Activated CD4-positive, alpha-beta memory T cell treated with anti-CD3 and anti-CD28 coated beads for 36 hours (primary cell): ENCODE data around the gene TNFRSF13B. TPM values are rescaled to one million over a fixed set of nuclear protein-coding genes. Genes with fewer than 3 reads are reported as not detected.
"Not testable (repeated sequence)": the region's sequence is repeated elsewhere in the genome, so short reads cannot be mapped to it uniquely, and the experiment has no call there.

Experiments used
- CTCF ChIA-PET: fragments of 350-600 bp; sonication (Branson Sonifier 250); formaldehyde crosslinking; loops from one replicate; lab custom pipeline; 2021; ENCODE audit warnings: antibody characterized with exemption, inconsistent platforms; lab: Charles Lee
- POLR2A ChIA-PET: fragments of 350-600 bp; sonication (Branson Sonifier 250); formaldehyde crosslinking; loops from one replicate; lab custom pipeline; 2021; ENCODE audit warnings: antibody characterized with exemption; lab: Charles Lee
- DNase-seq: peaks from one replicate; pipeline ENCODE4 v3.0.0-alpha.2; 2020
- H3K27ac Mint-ChIP-seq: one replicate; pipeline ENCODE4 v1.8.0; 2021; ENCODE audit warnings: mixed read lengths
- H3K27me3 Mint-ChIP-seq: one replicate; pipeline ENCODE4 v1.8.0; 2021; ENCODE audit warnings: mixed read lengths
- H3K36me3 Mint-ChIP-seq: one replicate; pipeline ENCODE4 v1.8.0; 2021; ENCODE audit warnings: mixed read lengths
- H3K4me1 Mint-ChIP-seq: one replicate; pipeline ENCODE4 v1.8.0; 2021; ENCODE audit warnings: low read depth, mixed read lengths
- H3K4me3 Mint-ChIP-seq: one replicate; pipeline ENCODE4 v1.8.0; 2021; ENCODE audit warnings: mild to moderate bottlenecking, mixed read lengths
- H3K9me3 Mint-ChIP-seq: one replicate; pipeline ENCODE4 v1.8.0; 2021; ENCODE audit warnings: mixed read lengths
- intact Hi-C: fragments of 100-400 bp; cut with micrococcal nuclease; formaldehyde crosslinking; loops from one replicate; pipeline ENCODE4 v1.15.1; 2023
- total RNA-seq, 2 experiments: library from RNA; stranded (reverse); gene quantifications; one replicate each; pipeline ENCODE4 v1.2.3, GENCODE V29; 2021

TNFRSF13B gene
- total RNA-seq, 2 experiments from 2014 or later, result not detected

DNA sequence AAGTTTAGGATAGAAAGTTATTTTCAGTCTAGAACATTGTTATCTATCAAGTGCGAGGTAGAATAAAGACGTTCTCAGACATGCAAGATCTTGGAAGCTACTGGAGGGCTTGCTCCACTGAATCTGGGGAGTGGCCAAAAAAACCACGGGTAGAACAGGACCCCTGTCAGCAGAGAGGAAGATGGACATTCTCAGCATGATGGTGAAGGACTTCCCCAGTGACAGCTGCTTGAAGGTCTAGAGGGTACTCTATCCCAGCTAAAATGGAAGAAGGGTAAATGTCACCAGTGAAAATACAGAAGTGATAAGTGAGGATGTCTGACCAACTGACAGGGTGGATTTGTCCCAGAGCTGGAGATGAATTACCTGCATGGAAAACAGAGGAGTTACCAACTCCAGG, 10.1 kb downstream of the TNFRSF13B start:
- no peak overlapping the region for H3K27ac Mint-ChIP-seq
- H3K36me3 Mint-ChIP-seq, result no peaks in the 10 kb centered on the region
- intact Hi-C loops, result no loop called here
- H3K9me3 Mint-ChIP-seq, result peaks cover 7% of the 10 kb centered on the region
- H3K27me3 Mint-ChIP-seq, result peaks cover 7% of the 10 kb centered on the region
- ChIA-PET POLR2A (no interaction called here), CTCF (no interaction called here)
- H3K4me1 Mint-ChIP-seq, result no peaks in the 10 kb centered on the region
- DNase-seq, result no peak
- no peak overlapping the region for H3K4me3 Mint-ChIP-seq

DNA sequence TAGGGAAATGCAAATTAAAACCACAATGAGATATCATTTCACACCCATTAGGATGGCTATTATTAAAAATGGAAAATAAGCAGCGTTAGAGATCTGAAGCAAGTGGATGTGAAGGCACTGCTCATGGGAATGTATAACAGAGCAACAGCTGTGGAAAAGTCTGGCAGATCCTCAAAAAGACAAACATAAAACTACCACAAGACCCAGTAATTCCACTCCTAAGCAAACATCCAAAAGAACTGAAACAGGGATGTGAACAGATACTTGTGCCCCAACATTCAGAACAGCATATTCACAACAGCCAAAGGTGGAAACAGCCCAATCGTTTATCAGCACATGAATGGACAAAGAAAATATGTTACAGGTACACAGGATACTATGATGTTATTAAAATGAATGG, 10.9 kb downstream of the TNFRSF13B start:
- intact Hi-C loops, CTCF ChIA-PET, H3K4me1 Mint-ChIP-seq, H3K4me3 Mint-ChIP-seq, H3K27me3 Mint-ChIP-seq, H3K27ac Mint-ChIP-seq, DNase-seq, H3K9me3 Mint-ChIP-seq, POLR2A ChIA-PET, H3K36me3 Mint-ChIP-seq: not testable (repeated sequence)

GRCh38 chr17:16955011-16955410, 16.9 kb downstream of the TNFRSF13B start:
- H3K4me3 Mint-ChIP-seq, H3K27ac Mint-ChIP-seq, CTCF ChIA-PET, POLR2A ChIA-PET, H3K9me3 Mint-ChIP-seq, intact Hi-C loops, DNase-seq, H3K36me3 Mint-ChIP-seq, H3K4me1 Mint-ChIP-seq: not testable (repeated sequence)
- H3K27me3 Mint-ChIP-seq, result peaks cover 24% of the 10 kb centered on the region

DNA sequence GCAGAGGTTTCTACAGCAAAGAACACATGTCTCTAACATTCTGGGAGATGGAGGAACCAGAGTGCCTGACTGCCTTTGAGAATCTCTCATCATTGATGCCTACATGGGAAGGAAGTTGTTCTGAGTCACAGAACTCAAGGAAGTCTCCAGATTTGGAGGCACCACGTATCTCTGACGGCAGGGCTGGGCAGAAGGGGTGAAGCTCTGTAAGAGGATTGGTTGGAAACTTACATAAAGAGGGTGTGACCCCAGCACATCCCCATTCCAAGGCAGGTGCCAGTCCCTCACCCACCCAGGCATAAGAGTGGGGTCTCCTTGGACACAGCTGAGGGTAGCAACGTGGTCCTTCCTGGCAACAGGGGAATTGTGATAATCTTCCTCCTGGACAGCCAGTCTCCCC, 17.4 kb downstream of the TNFRSF13B start:
- no peak overlapping the region for H3K27ac Mint-ChIP-seq
- H3K27me3 Mint-ChIP-seq, result peaks cover 23% of the 10 kb centered on the region
- POLR2A ChIA-PET, result no interaction called here
- CTCF ChIA-PET, result interaction anchor here (1.5 kb wide), 1 partner anchor 37 kb away, joined by 3 read pairs; no protein-coding TSS in a partner anchor
- no peaks in the 10 kb centered on the region for H3K4me1 Mint-ChIP-seq
- no peaks in the 10 kb centered on the region for H3K36me3 Mint-ChIP-seq
- no peak for DNase-seq
- intact Hi-C loops, result no loop called here
- no peaks in the 10 kb centered on the region for H3K9me3 Mint-ChIP-seq
- no peak overlapping the region for H3K4me3 Mint-ChIP-seq

DNA sequence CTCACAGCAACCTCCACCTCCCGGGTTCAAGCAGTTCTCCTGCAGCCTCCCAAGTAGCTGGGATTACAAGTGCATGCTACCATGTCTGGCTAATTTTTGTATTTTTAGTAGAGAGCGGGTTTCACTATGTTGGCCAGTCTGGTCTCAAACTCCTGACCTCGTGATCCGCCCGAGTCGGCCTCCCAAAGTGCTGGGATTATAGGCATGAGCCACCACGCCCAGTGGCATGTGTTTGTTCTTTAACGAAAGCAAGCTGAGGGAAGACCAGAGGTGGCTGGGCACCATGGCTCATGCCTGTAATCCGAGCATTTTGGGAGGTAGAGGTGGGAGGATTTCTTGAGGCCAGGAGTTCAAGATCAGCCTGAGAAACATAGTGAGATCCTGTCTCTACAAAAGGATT, 18.1 kb downstream of the TNFRSF13B start:
- intact Hi-C loops, result no loop called here
- no peak overlapping the region for H3K4me3 Mint-ChIP-seq
- H3K36me3 Mint-ChIP-seq, result peaks cover 2% of the 10 kb centered on the region
- H3K9me3 Mint-ChIP-seq, result peaks cover 6% of the 10 kb centered on the region
- no peak overlapping the region for H3K27ac Mint-ChIP-seq
- POLR2A ChIA-PET, result no interaction called here
- no peak for DNase-seq
- peaks cover 23% of the 10 kb centered on the region for H3K27me3 Mint-ChIP-seq
- no peaks in the 10 kb centered on the region for H3K4me1 Mint-ChIP-seq
- CTCF ChIA-PET, result interaction anchor here (1.5 kb wide), 1 partner anchor 38 kb away, joined by 3 read pairs; no protein-coding TSS in a partner anchor

DNA sequence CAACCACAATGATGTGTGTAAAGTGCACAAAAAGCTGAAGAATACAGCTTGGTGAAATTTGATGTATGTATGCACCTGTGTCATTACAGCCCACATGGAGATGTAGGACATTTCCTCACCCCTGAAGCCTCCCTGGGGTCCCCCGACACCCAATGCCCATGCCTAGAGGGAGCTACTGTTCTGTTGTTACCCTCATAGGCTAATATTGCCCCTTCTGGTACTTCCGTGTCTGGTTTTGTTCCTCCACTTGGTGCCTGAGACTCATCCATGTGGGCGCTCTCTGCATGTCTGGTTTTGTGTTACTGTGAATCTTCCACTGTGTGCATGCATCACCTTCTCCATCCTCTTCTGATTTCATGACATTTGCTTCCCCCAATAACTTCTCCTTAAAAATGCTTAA, 18.6 kb downstream of the TNFRSF13B start:
- Mint-ChIP-seq H3K9me3 (peaks cover 10% of the 10 kb centered on the region), H3K27me3 (peaks cover 23% of the 10 kb centered on the region), H3K4me3 (no peak overlapping the region), H3K36me3 (peaks cover 2% of the 10 kb centered on the region), H3K4me1 (no peaks in the 10 kb centered on the region), H3K27ac (no peak overlapping the region)
- no peak for DNase-seq
- ChIA-PET CTCF (interaction anchor here (1.5 kb wide), 1 partner anchor 38 kb away, joined by 3 read pairs; no protein-coding TSS in a partner anchor), POLR2A (no interaction called here)
- intact Hi-C loops, result no loop called here

- Mint-ChIP-seq H3K36me3 (peaks cover 2% of the 10 kb centered on the region), H3K27ac (no peak overlapping the region), H3K27me3 (peaks cover 23% of the 10 kb centered on the region), H3K9me3 (peaks cover 13% of the 10 kb centered on the region), H3K4me3 (no peak overlapping the region), H3K4me1 (no peaks in the 10 kb centered on the region)
- ChIA-PET CTCF (no interaction called here), POLR2A (no interaction called here)
- intact Hi-C loops, result no loop called here
- DNase-seq, result no peak
Observed at GRCh38 chr17:16952401-16952800, 19.5 kb downstream of the TNFRSF13B start.

GRCh38 chr17:16950488-16950887, 21.4 kb downstream of the TNFRSF13B start:
- POLR2A ChIA-PET, result no interaction called here
- H3K4me3 Mint-ChIP-seq, result no peak overlapping the region
- peaks cover 16% of the 10 kb centered on the region for H3K27me3 Mint-ChIP-seq
- H3K4me1 Mint-ChIP-seq, result no peaks in the 10 kb centered on the region
- H3K27ac Mint-ChIP-seq, result no peak overlapping the region
- H3K36me3 Mint-ChIP-seq, result peaks cover 2% of the 10 kb centered on the region
- CTCF ChIA-PET, result no interaction called here
- intact Hi-C loops, result no loop called here
- peaks cover 13% of the 10 kb centered on the region for H3K9me3 Mint-ChIP-seq
- DNase-seq, result no peak

GRCh38 chr17:16948587-16949376, 23.1 kb downstream of the TNFRSF13B start:
- Mint-ChIP-seq H3K27me3 (peaks cover 10% of the 10 kb centered on the region), H3K4me3 (no peak overlapping the region)
- no peak for DNase-seq

DNA sequence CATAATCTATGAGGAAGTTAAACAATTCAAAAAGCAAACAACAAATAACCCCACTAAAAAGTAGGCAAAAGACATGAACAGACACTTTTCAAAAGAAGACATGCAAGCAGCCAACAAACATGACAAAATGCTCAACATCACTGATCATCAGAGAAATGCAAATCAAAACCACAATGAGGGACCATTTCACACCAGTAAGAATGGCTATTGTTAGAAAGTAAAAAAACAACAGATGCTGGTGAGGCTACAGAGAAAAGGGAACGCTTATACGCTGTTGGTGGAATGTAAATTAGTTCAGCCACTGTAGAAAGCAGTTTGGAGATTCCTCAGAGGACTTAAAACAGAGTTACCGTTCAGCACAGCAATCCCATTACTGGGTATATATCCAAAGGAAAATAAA, 24.4 kb downstream of the TNFRSF13B start:
- Mint-ChIP-seq H3K4me1 (no peaks in the 10 kb centered on the region), H3K27me3 (peaks cover 6% of the 10 kb centered on the region), H3K27ac (no peak overlapping the region), H3K4me3 (no peak overlapping the region), H3K36me3 (peaks cover 2% of the 10 kb centered on the region), H3K9me3 (peaks cover 13% of the 10 kb centered on the region)
- CTCF ChIA-PET, result no interaction called here
- intact Hi-C loops, result no loop called here
- DNase-seq, result no peak
- POLR2A ChIA-PET, result no interaction called here

More at GRCh38 chr17:16948587-16949376, 23.1 kb downstream of the TNFRSF13B start:
- no peaks in the 10 kb centered on the region for H3K4me1 Mint-ChIP-seq
- POLR2A ChIA-PET, result no interaction called here
- H3K9me3 Mint-ChIP-seq, result peaks cover 13% of the 10 kb centered on the region
- H3K36me3 Mint-ChIP-seq, result peaks cover 2% of the 10 kb centered on the region
- no peak overlapping the region for H3K27ac Mint-ChIP-seq
- intact Hi-C loops, result no loop called here
- CTCF ChIA-PET, result interaction anchor here (0.6 to 0.7 kb wide), 2 partner anchors 43 to 692 kb away, joined by 3 read pairs; no protein-coding TSS in a partner anchor

- H3K36me3 Mint-ChIP-seq, result peaks cover 2% of the 10 kb centered on the region
- no peaks in the 10 kb centered on the region for H3K27me3 Mint-ChIP-seq
- no peak overlapping the region for H3K27ac Mint-ChIP-seq
- intact Hi-C loops, result no loop called here
- no peaks in the 10 kb centered on the region for H3K4me1 Mint-ChIP-seq
- peak; percentile 10 for DNase-seq
- peaks cover 13% of the 10 kb centered on the region for H3K9me3 Mint-ChIP-seq
- no peak overlapping the region for H3K4me3 Mint-ChIP-seq
- ChIA-PET CTCF (no interaction called here), POLR2A (no interaction called here)
Observed at GRCh38 chr17:16945663-16946218, 26.2 kb downstream of the TNFRSF13B start.

GRCh38 chr17:16945136-16945482, 26.8 kb downstream of the TNFRSF13B start:
- no peak for DNase-seq
- H3K27ac Mint-ChIP-seq, result no peak overlapping the region
- ChIA-PET CTCF (no interaction called here), POLR2A (no interaction called here)
- peaks cover 13% of the 10 kb centered on the region for H3K9me3 Mint-ChIP-seq
- H3K36me3 Mint-ChIP-seq, result peaks cover 2% of the 10 kb centered on the region
- no peaks in the 10 kb centered on the region for H3K4me1 Mint-ChIP-seq
- H3K27me3 Mint-ChIP-seq, result no peaks in the 10 kb centered on the region
- H3K4me3 Mint-ChIP-seq, result no peak overlapping the region
- intact Hi-C loops, result no loop called here
